ELF-1 (cell line): ENCODE data around the gene FCHSD2.

Source experiments
- DNase-seq: peaks from one replicate; pipeline ENCODE4 v3.0.0-alpha.2; 2016; ENCODE audit warnings: low read depth, low spot score

The FCHSD2 gene

GRCh38 chr11:73142128-73142377, at the start of gene FCHSD2:
TSS of gene FCHSD2 (minus strand) at chr11:73142318. CDS start at chr11:73141877, 441 bp downstream.
- DNase-seq = no peak

GRCh38 chr11:73191151-73191550, 49.0 kb upstream of the FCHSD2 start:
- DNase-seq = no peak

- DNase-seq = no peak
Measured at GRCh38 chr11:73190557-73190885, 48.4 kb upstream of the FCHSD2 start.

GRCh38 chr11:73189723-73190556, 47.8 kb upstream of the FCHSD2 start:
- no peak for DNase-seq

GRCh38 chr11:73189315-73189714, 47.2 kb upstream of the FCHSD2 start:
- no peak for DNase-seq

- DNase-seq = no peak
Measured at GRCh38 chr11:73188301-73188700, 46.2 kb upstream of the FCHSD2 start.

- peak; percentile 57 for DNase-seq
Measured at GRCh38 chr11:73187854-73188253, 45.7 kb upstream of the FCHSD2 start.

GRCh38 chr11:73186886-73187285, 44.8 kb upstream of the FCHSD2 start:
- no peak for DNase-seq

GRCh38 chr11:73186294-73186850, 44.3 kb upstream of the FCHSD2 start:
- no peak for DNase-seq

GRCh38 chr11:73185680-73186293, 43.7 kb upstream of the FCHSD2 start:
- DNase-seq = no peak

- DNase-seq = peak; percentile 75
Measured at GRCh38 chr11:73184953-73185671, 43.0 kb upstream of the FCHSD2 start.

- no peak for DNase-seq
Measured at GRCh38 chr11:73182824-73183321, 40.8 kb upstream of the FCHSD2 start.

- no peak for DNase-seq
Measured at GRCh38 chr11:73178681-73179080, 36.6 kb upstream of the FCHSD2 start.

GRCh38 chr11:73177778-73178539, 35.8 kb upstream of the FCHSD2 start:
- DNase-seq = peak; percentile 66

- DNase-seq = no peak
Measured at GRCh38 chr11:73177380-73177777, 35.3 kb upstream of the FCHSD2 start.

GRCh38 chr11:73176874-73177155, 34.7 kb upstream of the FCHSD2 start:
- DNase-seq = no peak

- no peak for DNase-seq
Measured at GRCh38 chr11:73176145-73176873, 34.2 kb upstream of the FCHSD2 start.

GRCh38 chr11:73175551-73176144, 33.5 kb upstream of the FCHSD2 start:
- no peak for DNase-seq

- DNase-seq = no peak
Measured at GRCh38 chr11:73174495-73174791, 32.3 kb upstream of the FCHSD2 start.

- no peak for DNase-seq
Measured at GRCh38 chr11:73173755-73174494, 31.8 kb upstream of the FCHSD2 start.
